Measurements from ENCODE around the gene SGCD. TPM values are rescaled to one million over a fixed set of nuclear protein-coding genes. Genes with fewer than 3 reads are reported as not detected.

The SGCD gene
- total and polyA plus RNA-seq, 12 donors: 1.0 to 30.4 (median 9.4) TPM

DNA sequence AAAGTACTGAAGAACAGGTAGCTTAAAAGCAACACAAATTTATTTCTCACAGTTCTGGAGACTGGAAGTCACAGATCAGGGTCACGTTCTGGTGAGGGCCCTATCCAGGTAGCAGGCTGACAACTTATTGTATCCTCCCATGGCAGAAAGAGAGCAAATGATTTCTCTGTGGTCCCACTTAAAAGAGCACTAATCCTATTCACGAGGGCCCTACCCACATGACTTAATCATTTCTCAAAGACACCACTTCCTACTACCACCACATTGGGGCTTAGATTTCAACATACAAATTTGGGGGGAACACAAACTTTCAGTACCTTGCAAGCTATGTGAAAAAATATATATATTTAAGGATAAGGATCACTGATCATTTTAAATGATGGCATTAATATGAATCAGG is 447.3 kb downstream of the SGCD start:
- Histone ChIP-seq H3K9me3 (replicated peaks in 1 of 3) (no peaks in the 10 kb centered on the region), H3K4me3 (no peak overlapping the region), H3K27ac (no peak overlapping the region), H3K4me1 (replicated peaks in 1 of 2) (no peaks in the 10 kb centered on the region), H3K27me3 (no peaks in the 10 kb centered on the region), H3K36me3 (replicated peaks in 1 of 2) (no peaks in the 10 kb centered on the region)
- TF ChIP-seq, protein P1, sequence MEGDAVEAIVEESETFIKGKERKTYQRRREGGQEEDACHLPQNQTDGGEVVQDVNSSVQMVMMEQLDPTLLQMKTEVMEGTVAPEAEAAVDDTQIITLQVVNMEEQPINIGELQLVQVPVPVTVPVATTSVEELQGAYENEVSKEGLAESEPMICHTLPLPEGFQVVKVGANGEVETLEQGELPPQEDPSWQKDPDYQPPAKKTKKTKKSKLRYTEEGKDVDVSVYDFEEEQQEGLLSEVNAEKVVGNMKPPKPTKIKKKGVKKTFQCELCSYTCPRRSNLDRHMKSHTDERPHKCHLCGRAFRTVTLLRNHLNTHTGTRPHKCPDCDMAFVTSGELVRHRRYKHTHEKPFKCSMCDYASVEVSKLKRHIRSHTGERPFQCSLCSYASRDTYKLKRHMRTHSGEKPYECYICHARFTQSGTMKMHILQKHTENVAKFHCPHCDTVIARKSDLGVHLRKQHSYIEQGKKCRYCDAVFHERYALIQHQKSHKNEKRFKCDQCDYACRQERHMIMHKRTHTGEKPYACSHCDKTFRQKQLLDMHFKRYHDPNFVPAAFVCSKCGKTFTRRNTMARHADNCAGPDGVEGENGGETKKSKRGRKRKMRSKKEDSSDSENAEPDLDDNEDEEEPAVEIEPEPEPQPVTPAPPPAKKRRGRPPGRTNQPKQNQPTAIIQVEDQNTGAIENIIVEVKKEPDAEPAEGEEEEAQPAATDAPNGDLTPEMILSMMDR (IDR thresholded peaks at IDR 0.05): no peak
- no peak for TF ChIP-seq POLR2A (IDR thresholded peaks at IDR 0.05)
- no peak for DNase-seq
- intact Hi-C loops (cut with DNase I): no loop called here
- 65 to 74% (median 67%) methylated on average over 2 of the region's 2 CpGs for WGBS, 4 donors

DNA sequence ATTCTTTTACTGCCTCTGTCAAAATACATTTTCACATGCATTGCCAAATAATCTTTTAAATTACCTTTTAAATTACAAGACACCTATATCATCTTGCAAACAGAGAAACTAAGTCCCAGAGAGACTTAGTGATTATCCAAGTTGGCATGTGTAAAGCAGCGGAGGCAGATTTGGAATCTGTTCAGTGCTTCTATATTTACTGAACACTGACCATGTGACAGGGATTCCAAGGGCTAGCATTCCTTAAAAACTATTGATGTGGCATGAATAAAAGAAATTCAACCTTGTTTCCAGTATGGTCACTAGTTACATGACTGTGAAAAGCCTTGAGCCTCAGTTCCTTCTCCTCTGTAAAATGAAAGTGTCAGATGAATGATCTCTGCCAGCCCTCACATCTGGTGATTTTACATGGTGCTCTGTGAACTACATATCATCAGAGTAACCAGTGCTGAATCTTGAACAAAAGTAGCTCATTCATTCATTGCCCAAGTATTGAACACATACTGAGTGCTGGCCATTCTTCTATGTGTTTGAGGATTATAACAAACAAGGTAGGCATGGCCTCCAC is 451.3 kb downstream of the SGCD start:
- Histone ChIP-seq H3K27me3 (no peaks in the 10 kb centered on the region), H3K9me3 (replicated peaks in 1 of 3) (no peaks in the 10 kb centered on the region), H3K4me3 (no peak overlapping the region), H3K36me3 (replicated peaks in 1 of 2) (no peaks in the 10 kb centered on the region), H3K27ac (no peak overlapping the region), H3K4me1 (replicated peaks in 1 of 2) (no peaks in the 10 kb centered on the region)
- 91 to 100% (median 97%) methylated on average over 1 of the region's 1 CpG for WGBS, 4 donors
- no peak for TF ChIP-seq POLR2A (IDR thresholded peaks at IDR 0.05)
- TF ChIP-seq, protein P1 (IDR thresholded peaks at IDR 0.05): no peak
- no peak for DNase-seq
- intact Hi-C loops (cut with DNase I): no loop called here

DNA sequence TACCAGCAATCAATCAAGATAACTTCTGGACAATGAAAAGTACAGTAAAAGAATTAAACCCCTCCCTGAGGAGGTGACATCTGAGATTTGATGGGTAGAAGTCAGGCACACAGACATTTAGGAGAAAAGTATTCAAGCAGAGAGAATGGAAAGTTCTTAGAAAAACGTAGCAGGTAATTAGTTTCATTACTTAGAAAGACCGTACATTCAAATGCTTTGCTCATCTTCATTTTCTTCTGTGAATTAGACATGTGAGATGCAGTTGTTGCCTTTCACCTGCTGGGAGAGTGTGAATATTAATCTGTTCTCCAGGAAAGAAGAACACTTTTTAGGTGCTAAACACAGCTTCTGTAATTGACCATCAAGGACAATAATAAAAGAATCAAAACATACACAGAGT is 451.8 kb downstream of the SGCD start:
- no peak for TF ChIP-seq POLR2A (IDR thresholded peaks at IDR 0.05)
- TF ChIP-seq, protein P1 (IDR thresholded peaks at IDR 0.05): no peak
- Histone ChIP-seq H3K36me3 (replicated peaks in 1 of 2) (no peaks in the 10 kb centered on the region), H3K4me1 (replicated peaks in 1 of 2) (no peaks in the 10 kb centered on the region), H3K27me3 (no peaks in the 10 kb centered on the region), H3K9me3 (replicated peaks in 1 of 3) (no peaks in the 10 kb centered on the region), H3K27ac (no peak overlapping the region), H3K4me3 (no peak overlapping the region)
- intact Hi-C loops (cut with DNase I): no loop called here
- WGBS, 4 donors: 55 to 90% (median 82%) methylated on average over 2 of the region's 2 CpGs
- no peak for DNase-seq

DNA sequence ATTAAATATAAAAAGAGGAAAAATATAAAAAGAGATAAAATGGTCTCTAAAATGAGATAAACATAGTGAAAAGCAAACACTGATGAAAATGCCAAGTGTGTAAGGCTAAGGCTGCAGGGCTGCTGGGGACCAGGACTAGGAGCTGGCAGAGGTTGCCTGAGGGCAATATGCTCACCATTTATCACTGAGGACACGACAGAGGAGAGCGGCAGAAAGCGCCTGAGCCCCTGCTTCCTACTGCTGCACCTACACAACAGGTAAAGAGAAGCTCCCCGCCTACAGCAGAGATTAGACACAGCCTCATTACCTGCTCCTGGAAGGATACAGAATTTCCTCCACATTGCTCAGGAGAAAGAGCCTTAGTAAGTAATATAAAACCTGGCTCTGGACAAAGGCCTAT is 452.5 kb downstream of the SGCD start:
- Histone ChIP-seq H3K9me3 (replicated peaks in 1 of 3) (no peaks in the 10 kb centered on the region), H3K27me3 (no peaks in the 10 kb centered on the region), H3K36me3 (replicated peaks in 1 of 2) (no peaks in the 10 kb centered on the region), H3K27ac (no peak overlapping the region), H3K4me3 (no peak overlapping the region), H3K4me1 (replicated peaks in 1 of 2) (no peaks in the 10 kb centered on the region)
- intact Hi-C loops (cut with DNase I): no loop called here
- 67 to 88% (median 78%) methylated on average over 4 of the region's 4 CpGs for WGBS, 4 donors
- no peak for DNase-seq
- no peak for TF ChIP-seq POLR2A (IDR thresholded peaks at IDR 0.05)
- TF ChIP-seq, protein P1 (IDR thresholded peaks at IDR 0.05): no peak
